ENCODE data around the gene GRIK3. TPM values are rescaled to one million over a fixed set of nuclear protein-coding genes. Genes with fewer than 3 reads are reported as not detected.

Gene GRIK3
- total RNA-seq, 1 donor from 2014 or later, result not detected

DNA sequence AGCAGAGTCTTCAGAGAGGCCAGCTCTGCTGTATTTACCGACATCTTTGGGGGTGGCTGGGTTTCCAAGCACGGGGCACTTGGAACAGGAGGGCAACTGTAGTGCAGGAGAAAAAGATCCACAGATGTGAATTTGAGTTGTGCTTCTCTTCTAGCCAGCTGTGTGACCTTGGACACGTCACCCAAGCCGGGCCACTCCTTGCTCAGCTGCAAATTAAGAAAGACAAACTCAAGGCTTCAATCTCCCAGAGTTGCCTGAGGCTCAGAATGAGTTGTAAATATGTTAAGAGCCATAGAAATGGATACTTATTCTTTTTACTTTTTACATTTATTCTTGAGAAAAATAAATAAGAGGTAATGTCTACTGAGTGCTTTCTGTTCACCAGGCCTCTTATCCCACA is 24.3 kb downstream of the GRIK3 start:
- Mint-ChIP-seq H3K36me3 (ENCODE audit: unreplicated experiment) (no peaks in the 10 kb centered on the region), H3K4me3 (ENCODE audit: unreplicated experiment) (no peak overlapping the region), H3K27me3 (ENCODE audit: unreplicated experiment) (no peaks in the 10 kb centered on the region), H3K4me1 (ENCODE audit: unreplicated experiment) (no peaks in the 10 kb centered on the region), H3K9me3 (ENCODE audit: unreplicated experiment) (no peaks in the 10 kb centered on the region), H3K27ac (ENCODE audit: unreplicated experiment) (no peak overlapping the region)
- DNase-seq (ENCODE audit: extremely low spot score, unreplicated experiment), result no peak
- TF ChIP-seq, protein P1, sequence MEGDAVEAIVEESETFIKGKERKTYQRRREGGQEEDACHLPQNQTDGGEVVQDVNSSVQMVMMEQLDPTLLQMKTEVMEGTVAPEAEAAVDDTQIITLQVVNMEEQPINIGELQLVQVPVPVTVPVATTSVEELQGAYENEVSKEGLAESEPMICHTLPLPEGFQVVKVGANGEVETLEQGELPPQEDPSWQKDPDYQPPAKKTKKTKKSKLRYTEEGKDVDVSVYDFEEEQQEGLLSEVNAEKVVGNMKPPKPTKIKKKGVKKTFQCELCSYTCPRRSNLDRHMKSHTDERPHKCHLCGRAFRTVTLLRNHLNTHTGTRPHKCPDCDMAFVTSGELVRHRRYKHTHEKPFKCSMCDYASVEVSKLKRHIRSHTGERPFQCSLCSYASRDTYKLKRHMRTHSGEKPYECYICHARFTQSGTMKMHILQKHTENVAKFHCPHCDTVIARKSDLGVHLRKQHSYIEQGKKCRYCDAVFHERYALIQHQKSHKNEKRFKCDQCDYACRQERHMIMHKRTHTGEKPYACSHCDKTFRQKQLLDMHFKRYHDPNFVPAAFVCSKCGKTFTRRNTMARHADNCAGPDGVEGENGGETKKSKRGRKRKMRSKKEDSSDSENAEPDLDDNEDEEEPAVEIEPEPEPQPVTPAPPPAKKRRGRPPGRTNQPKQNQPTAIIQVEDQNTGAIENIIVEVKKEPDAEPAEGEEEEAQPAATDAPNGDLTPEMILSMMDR (IDR thresholded peaks at IDR 0.05), result no peak

DNA sequence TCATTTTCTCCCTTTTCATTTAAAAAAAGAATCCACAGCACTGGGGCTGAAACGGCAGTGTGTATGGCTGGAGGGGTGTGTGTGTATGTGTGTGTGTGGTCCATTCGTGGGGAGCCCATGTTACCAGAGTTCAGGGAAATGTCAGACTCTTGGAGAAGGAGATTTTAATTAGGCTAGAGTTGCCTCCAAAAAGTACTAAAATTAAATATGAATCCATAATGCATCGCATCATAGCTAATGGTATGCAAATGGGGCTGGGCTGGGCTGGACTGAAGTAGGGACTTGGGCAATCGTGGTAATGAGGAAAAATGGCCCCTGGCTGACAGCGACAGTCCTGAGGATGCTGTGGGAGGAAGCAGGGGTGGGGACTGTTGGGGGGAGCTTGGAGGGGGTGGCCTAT is 24.8 kb downstream of the GRIK3 start:
- no peaks in the 10 kb centered on the region for H3K9me3 Mint-ChIP-seq (ENCODE audit: unreplicated experiment)
- H3K36me3 Mint-ChIP-seq (ENCODE audit: unreplicated experiment), result no peaks in the 10 kb centered on the region
- TF ChIP-seq, protein P1 (IDR thresholded peaks at IDR 0.05), result no peak
- DNase-seq (ENCODE audit: extremely low spot score, unreplicated experiment), result no peak
- H3K4me1 Mint-ChIP-seq (ENCODE audit: unreplicated experiment), result no peaks in the 10 kb centered on the region
- H3K27ac Mint-ChIP-seq (ENCODE audit: unreplicated experiment), result no peak overlapping the region
- no peaks in the 10 kb centered on the region for H3K27me3 Mint-ChIP-seq (ENCODE audit: unreplicated experiment)
- H3K4me3 Mint-ChIP-seq (ENCODE audit: unreplicated experiment), result no peak overlapping the region

DNA sequence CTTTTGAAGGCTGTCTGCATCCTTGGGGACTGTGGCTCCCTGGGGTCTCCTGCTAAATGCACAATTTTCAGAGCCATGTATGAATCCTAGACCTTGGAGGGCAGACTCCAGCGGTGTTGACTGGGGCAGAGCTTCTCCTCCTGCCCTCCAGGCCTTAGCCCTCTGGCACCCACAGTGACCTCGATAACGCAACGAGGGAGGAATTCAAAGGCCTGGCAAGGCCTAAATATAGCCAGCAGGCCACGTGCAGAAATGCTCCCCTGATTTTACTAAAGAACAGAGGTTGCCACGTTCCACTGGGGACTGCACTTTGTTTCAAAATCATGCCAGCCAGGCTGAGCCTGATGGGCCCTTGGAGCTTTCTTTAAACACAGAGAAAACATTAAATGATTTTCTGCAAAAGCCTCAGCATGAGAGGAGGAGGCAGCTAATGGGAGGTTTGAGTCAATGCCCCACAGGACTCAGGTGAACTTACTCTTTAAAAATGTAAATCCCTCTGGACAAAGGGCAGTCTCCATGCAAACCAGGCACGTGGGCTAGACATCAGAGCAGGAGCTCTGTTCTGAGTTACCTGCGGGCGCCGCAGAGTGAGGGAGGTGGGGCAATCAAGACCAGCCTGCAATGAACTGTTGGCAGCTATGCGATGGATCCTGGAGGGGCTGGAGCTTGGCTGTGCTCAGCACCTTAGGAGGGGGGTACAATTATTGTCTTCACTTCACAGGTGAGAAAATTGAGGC is 28.0 kb downstream of the GRIK3 start:
- H3K4me1 Mint-ChIP-seq (ENCODE audit: unreplicated experiment), result no peaks in the 10 kb centered on the region
- no peaks in the 10 kb centered on the region for H3K9me3 Mint-ChIP-seq (ENCODE audit: unreplicated experiment)
- H3K27me3 Mint-ChIP-seq (ENCODE audit: unreplicated experiment), result no peaks in the 10 kb centered on the region
- no peak overlapping the region for H3K4me3 Mint-ChIP-seq (ENCODE audit: unreplicated experiment)
- DNase-seq (ENCODE audit: extremely low spot score, unreplicated experiment), result no peak
- H3K27ac Mint-ChIP-seq (ENCODE audit: unreplicated experiment), result no peak overlapping the region
- TF ChIP-seq, protein P1 (IDR thresholded peaks at IDR 0.05), result no peak
- H3K36me3 Mint-ChIP-seq (ENCODE audit: unreplicated experiment), result no peaks in the 10 kb centered on the region

DNA sequence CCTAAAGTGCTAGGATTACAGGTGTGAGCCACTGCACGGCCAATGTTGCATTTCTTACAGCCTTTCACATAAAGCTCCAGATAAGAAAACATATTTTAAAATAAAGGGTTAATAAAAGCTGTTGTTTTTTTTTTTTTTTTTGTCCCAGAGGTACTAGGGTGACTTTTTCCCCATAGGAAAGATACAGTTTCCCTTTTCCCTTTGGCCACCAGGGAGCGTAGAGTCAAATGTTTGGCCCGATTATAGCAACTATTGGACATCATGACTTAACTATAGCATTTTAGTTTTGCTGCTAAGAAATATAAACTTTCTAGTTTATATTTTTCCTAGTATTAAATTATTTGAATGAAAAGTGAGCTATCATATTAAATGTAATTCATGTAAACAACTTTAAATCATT is 31.4 kb downstream of the GRIK3 start:
- no peaks in the 10 kb centered on the region for H3K36me3 Mint-ChIP-seq (ENCODE audit: unreplicated experiment)
- no peak overlapping the region for H3K27ac Mint-ChIP-seq (ENCODE audit: unreplicated experiment)
- H3K4me3 Mint-ChIP-seq (ENCODE audit: unreplicated experiment), result no peak overlapping the region
- no peaks in the 10 kb centered on the region for H3K27me3 Mint-ChIP-seq (ENCODE audit: unreplicated experiment)
- no peaks in the 10 kb centered on the region for H3K4me1 Mint-ChIP-seq (ENCODE audit: unreplicated experiment)
- no peaks in the 10 kb centered on the region for H3K9me3 Mint-ChIP-seq (ENCODE audit: unreplicated experiment)
- TF ChIP-seq, protein P1 (IDR thresholded peaks at IDR 0.05), result no peak
- no peak for DNase-seq (ENCODE audit: extremely low spot score, unreplicated experiment)

DNA sequence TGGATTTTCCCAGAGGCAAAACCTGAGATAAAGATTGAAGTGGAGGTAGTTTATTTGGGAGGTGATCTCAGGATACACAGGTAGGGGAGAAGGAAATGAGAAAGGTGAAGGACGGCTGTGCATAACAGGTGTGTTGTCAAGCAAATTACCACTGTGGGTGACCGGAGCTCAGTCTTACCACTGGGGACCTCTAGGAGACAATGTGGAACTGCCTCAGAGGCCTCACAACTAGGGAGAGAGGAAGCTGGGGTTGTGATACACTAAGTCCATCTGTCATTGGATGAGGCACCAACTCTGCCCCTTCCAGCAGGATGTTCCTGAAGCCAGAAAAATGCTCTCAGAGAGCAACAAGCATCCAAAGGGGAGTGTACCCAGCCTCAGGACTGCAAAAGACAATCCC is 32.6 kb downstream of the GRIK3 start:
- H3K4me3 Mint-ChIP-seq (ENCODE audit: unreplicated experiment), result no peak overlapping the region
- H3K36me3 Mint-ChIP-seq (ENCODE audit: unreplicated experiment), result no peaks in the 10 kb centered on the region
- TF ChIP-seq, protein P1 (IDR thresholded peaks at IDR 0.05), result no peak
- H3K9me3 Mint-ChIP-seq (ENCODE audit: unreplicated experiment), result no peaks in the 10 kb centered on the region
- no peak for DNase-seq (ENCODE audit: extremely low spot score, unreplicated experiment)
- no peaks in the 10 kb centered on the region for H3K27me3 Mint-ChIP-seq (ENCODE audit: unreplicated experiment)
- no peak overlapping the region for H3K27ac Mint-ChIP-seq (ENCODE audit: unreplicated experiment)
- H3K4me1 Mint-ChIP-seq (ENCODE audit: unreplicated experiment), result no peaks in the 10 kb centered on the region
